Ovary (tissue), 9 donors: ENCODE data around the gene SH2B3. TPM values are rescaled to one million over a fixed set of nuclear protein-coding genes. Genes with fewer than 3 reads are reported as not detected.

Source experiments
- DNase-seq, 5 donors: peaks; one replicate each; pipeline ENCODE4 v3.0.0-alpha.2; 2019 to 2020
- H3K27ac ChIP-seq, 2 donors: fragments of 200-600 bp; one replicate each; pipeline versions ENCODE4 v1.5.1 to v1.8.0; 2019 to 2022
- H3K27me3 ChIP-seq: fragments of 200-600 bp; one replicate; pipeline ENCODE4 v1.8.0; 2022
- H3K36me3 ChIP-seq: fragments of 200-600 bp; sonication (generic); one replicate; pipeline ENCODE4 v1.5.1; 2019
- H3K4me1 ChIP-seq: one replicate; pipeline ENCODE4 v1.8.1; 2013; ENCODE audit warnings: mild to moderate bottlenecking, moderate library complexity; ENCODE audit not compliant: insufficient read depth
- H3K4me3 ChIP-seq: fragments of 200-600 bp; sonication (generic); one replicate; pipeline ENCODE4 v1.5.1; 2017
- H3K9me3 ChIP-seq, 2 donors: fragments of 200-600 bp in 1 of 2; sonication (generic) in 1 of 2; one replicate each; pipeline versions ENCODE4 v1.5.1 to v1.8.1; 2013 to 2019; ENCODE audit warnings: mild to moderate bottlenecking in 1 of 2, moderate library complexity in 1 of 2
- CTCF ChIP-seq, 3 donors: fragments of 450-650 bp in 2 of 3; fragments of 200-600 bp in 1 of 3; IDR thresholded peaks; one replicate each; pipeline versions ENCODE4 v1.5.1 to v1.8.0; 2016 to 2022; ENCODE audit warnings: antibody characterized with exemption in 3 of 3, mild to moderate bottlenecking in 1 of 3
- EP300 ChIP-seq: sonication (generic); formaldehyde crosslinking; IDR thresholded peaks from one replicate; pipeline ENCODE4 v1.6.1; 2017; ENCODE audit warnings: antibody characterized with exemption
- POLR2A ChIP-seq: fragments of 450-650 bp; IDR thresholded peaks from one replicate; pipeline ENCODE4 v1.6.1; 2017; ENCODE audit warnings: antibody characterized with exemption, mild to moderate bottlenecking, moderate library complexity
- WGBS, 3 donors: extraction: QIAGEN DNeasy Blood & Tissue Kit in 1 of 3; methylation state at CpG; one replicate each; pipeline versions ENCODE4 v1.1.5 to v1.1.7; 2013 to 2017; 5-methylcytosine and 5-hydroxymethylcytosine counted together
- intact Hi-C, 4 donors: fragments of 100-400 bp; cut with DNase I; formaldehyde crosslinking; loops; one replicate each; pipeline versions ENCODE4 v1.11.0 to v1.15.1; 2022 to 2023
- polyA plus RNA-seq, 2 donors: library from polyadenylated mRNA; stranded (reverse); fragments of 200-250 nt in 1 of 2; fragments of 350-450 nt in 1 of 2; fragmentation: Illumina TruSeq in 1 of 2; extraction: RNeasy Lipid Tissue Mini Kit (QIAGEN cat#74804) in 1 of 2; gene quantifications; one replicate each; pipeline ENCODE4 v1.2.3, GENCODE V29; 2013 to 2014
- total RNA-seq, 7 donors: library from RNA; depleted of rRNA in 2 of 7; stranded (reverse); fragments of >200 nt in 2 of 7; fragmentation: NEBNext Ultra II Directional in 3 of 7; extraction: Animal tissue kit (Norgen Biotek cat#: 25700) in 3 of 7; gene quantifications; one replicate each; pipeline versions ENCODE4 v1.1.0 to v1.2.4, GENCODE V29; 2016 to 2023
- donor health status: DM: no; HTN: no; CAD: no; lungs with moderate emphysema.
- donor health status: DM: no; HTN: no; CAD: no.
- donor health status: Bipolar disorder and iron deficiency.
- donor health status: DM: yes; HTN: yes; CAD: no.
- donor health status: DM: no; HTN: no; CAD: no.
- donor health status: DM: yes; HTN: yes; CAD: no.

Gene SH2B3
- total and polyA plus RNA-seq, 9 donors: 7.2 to 24.0 (median 14.3) TPM

DNA sequence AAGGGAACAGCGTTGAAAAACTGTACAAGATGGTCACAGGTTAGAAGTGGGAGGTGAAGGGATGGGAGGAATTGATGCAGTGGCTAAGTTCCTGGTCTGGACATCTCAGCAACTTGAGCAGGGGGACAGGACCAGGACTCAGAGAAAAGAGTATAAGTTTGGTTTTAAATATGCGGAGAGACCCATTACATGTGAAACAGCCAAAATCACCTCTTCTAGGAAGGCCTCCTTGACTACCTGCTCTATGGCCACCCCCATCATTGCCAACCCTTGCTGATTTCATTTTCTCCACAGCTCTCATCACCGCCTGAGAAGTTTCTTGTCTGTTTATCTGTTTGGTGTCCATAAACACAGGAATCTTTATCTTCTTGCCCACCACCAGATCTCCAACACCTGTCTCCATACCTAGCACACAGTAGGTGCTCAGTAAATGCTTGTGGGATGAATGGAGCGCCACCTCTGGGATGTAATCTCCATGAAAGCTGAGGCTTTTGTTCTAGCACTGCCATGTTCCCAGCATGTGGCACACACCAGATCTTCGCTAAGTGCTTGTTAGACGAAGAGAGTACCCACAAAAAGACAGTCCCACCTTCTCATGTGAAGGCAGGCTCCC lies 25.7 kb upstream of the SH2B3 start:
- Histone ChIP-seq H3K9me3 (no peaks in the 10 kb centered on the region), H3K4me1 (no peaks in the 10 kb centered on the region), H3K27me3 (no peaks in the 10 kb centered on the region), H3K4me3 (no peak overlapping the region), H3K36me3 (no peaks in the 10 kb centered on the region), H3K27ac (no peak overlapping the region)
- TF ChIP-seq POLR2A (no peak), EP300 (no peak), CTCF (IDR thresholded peaks at IDR 0.05) (no peak)
- no peak for DNase-seq
- 86 to 94% (median 90%) methylated on average over 6 of the region's 6 CpGs for WGBS, 3 donors
- intact Hi-C loops: no loop called here

GRCh38 chr12:111384596-111384995 lies 21.1 kb upstream of the SH2B3 start:
- WGBS, 3 donors: 79 to 89% (median 83%) methylated on average over 5 of the region's 5 CpGs
- TF ChIP-seq CTCF (IDR thresholded peaks at IDR 0.05) (no peak), EP300 (no peak), POLR2A (no peak)
- Histone ChIP-seq H3K36me3 (no peaks in the 10 kb centered on the region), H3K4me1 (no peaks in the 10 kb centered on the region), H3K27me3 (no peaks in the 10 kb centered on the region), H3K9me3 (no peaks in the 10 kb centered on the region), H3K4me3 (no peak overlapping the region), H3K27ac (no peak overlapping the region)
- DNase-seq: no peak
- intact Hi-C loops: no loop called here

DNA sequence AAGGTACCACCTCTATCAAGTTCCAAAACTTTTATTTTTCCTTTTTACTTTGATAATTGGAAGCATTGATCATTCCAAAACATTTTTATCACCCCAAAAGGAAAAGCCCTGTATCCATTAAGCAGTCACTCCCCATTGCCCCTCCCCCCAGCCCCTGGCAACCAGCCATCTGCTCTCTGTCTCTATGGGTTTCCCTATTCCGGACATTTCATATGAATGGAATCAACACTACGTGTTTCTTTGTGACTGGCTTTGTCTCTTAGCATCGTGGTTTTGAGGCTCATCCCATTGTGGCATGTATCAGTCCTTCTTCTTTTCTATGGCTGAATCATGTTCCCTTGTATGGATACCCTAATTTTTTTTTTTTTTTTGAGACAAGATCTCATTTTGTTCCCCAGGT lies 18.8 kb upstream of the SH2B3 start:
- H3K27me3 ChIP-seq: no peaks in the 10 kb centered on the region
- no peak overlapping the region for H3K4me3 ChIP-seq
- no peaks in the 10 kb centered on the region for H3K9me3 ChIP-seq
- H3K36me3 ChIP-seq: no peaks in the 10 kb centered on the region
- no peak for DNase-seq
- WGBS, 3 donors: 12 to 22% (median 18%) methylated on average over 3 of the region's 3 CpGs
- no peak for TF ChIP-seq EP300
- no peak for TF ChIP-seq CTCF (IDR thresholded peaks at IDR 0.05)
- TF ChIP-seq POLR2A: no peak
- no peak overlapping the region for H3K27ac ChIP-seq
- H3K4me1 ChIP-seq: no peaks in the 10 kb centered on the region
- intact Hi-C loops: no loop called here

GRCh38 chr12:111387747-111388323 lies 17.9 kb upstream of the SH2B3 start:
- intact Hi-C loops: no loop called here
- 82 to 85% (median 82%) methylated on average over 9 of the region's 9 CpGs for WGBS, 3 donors
- H3K36me3 ChIP-seq: no peaks in the 10 kb centered on the region
- no peak overlapping the region for H3K4me3 ChIP-seq
- H3K4me1 ChIP-seq: no peaks in the 10 kb centered on the region
- no peaks in the 10 kb centered on the region for H3K9me3 ChIP-seq
- DNase-seq: no peak
- TF ChIP-seq CTCF (IDR thresholded peaks at IDR 0.05) (no peak), EP300 (no peak), POLR2A (no peak)
- no peak overlapping the region for H3K27ac ChIP-seq
- H3K27me3 ChIP-seq: no peaks in the 10 kb centered on the region
